ENCODE results near the gene CFAP251.

DNA sequence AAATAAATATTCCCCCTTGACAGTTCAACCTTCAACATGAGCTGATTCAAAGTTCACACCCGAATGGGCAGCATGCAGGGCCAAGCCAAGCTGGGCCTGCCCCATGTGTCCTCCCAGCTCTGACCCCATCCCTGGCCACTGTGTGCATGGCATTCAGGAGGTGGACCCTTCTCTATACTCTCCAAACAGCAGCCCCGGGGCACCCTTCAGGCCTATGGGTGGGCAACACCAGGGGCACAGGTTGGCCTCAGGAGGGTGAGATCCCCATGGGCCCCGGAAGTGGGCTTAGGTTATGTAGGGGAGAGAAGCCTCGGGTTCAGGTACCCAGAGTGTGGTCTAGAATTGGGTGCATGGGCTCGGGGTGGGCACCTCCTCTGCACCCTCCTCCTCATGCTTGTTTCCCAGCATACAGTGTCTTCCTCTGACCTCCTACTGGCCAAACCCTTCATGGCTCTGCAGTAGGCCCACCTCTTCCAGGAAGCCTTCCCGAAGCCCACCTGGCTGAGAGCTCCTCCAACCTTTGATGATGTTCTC is 71.8 kb downstream of the CFAP251 start:
- TF ChIP-seq POLR2A (IDR thresholded peaks at IDR 0.05) = no peak
- TF ChIP-seq, protein P1, sequence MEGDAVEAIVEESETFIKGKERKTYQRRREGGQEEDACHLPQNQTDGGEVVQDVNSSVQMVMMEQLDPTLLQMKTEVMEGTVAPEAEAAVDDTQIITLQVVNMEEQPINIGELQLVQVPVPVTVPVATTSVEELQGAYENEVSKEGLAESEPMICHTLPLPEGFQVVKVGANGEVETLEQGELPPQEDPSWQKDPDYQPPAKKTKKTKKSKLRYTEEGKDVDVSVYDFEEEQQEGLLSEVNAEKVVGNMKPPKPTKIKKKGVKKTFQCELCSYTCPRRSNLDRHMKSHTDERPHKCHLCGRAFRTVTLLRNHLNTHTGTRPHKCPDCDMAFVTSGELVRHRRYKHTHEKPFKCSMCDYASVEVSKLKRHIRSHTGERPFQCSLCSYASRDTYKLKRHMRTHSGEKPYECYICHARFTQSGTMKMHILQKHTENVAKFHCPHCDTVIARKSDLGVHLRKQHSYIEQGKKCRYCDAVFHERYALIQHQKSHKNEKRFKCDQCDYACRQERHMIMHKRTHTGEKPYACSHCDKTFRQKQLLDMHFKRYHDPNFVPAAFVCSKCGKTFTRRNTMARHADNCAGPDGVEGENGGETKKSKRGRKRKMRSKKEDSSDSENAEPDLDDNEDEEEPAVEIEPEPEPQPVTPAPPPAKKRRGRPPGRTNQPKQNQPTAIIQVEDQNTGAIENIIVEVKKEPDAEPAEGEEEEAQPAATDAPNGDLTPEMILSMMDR (IDR thresholded peaks at IDR 0.05) = no peak
